Activated naive CD8-positive, alpha-beta T cell treated with anti-CD3 and anti-CD28 coated beads for 36 hours (primary cell): Measurements from ENCODE around the gene PRCD. TPM values are rescaled to one million over a fixed set of nuclear protein-coding genes. Genes with fewer than 3 reads are reported as not detected.
"Not testable (repeated sequence)": the region's sequence is repeated elsewhere in the genome, so short reads cannot be mapped to it uniquely, and the experiment has no call there.

ENCODE experiments used
- DNase-seq: peaks from one replicate; pipeline ENCODE4 v3.0.0; 2021
- H3K27ac Mint-ChIP-seq: one replicate; pipeline ENCODE4 v1.8.0; 2022; ENCODE audit warnings: mild to moderate bottlenecking, moderate library complexity, mixed read lengths
- H3K27me3 Mint-ChIP-seq: one replicate; pipeline ENCODE4 v1.8.0; 2022; ENCODE audit warnings: mild to moderate bottlenecking, mixed read lengths
- H3K36me3 Mint-ChIP-seq: one replicate; pipeline ENCODE4 v1.8.0; 2021; ENCODE audit warnings: mild to moderate bottlenecking, mixed read lengths
- H3K4me1 Mint-ChIP-seq: one replicate; pipeline ENCODE4 v1.8.0; 2021; ENCODE audit warnings: mixed read lengths
- H3K4me3 Mint-ChIP-seq: one replicate; pipeline ENCODE4 v1.8.0; 2022; ENCODE audit warnings: mild to moderate bottlenecking, moderate library complexity, mixed read lengths
- H3K9me3 Mint-ChIP-seq: one replicate; pipeline ENCODE4 v1.8.0; 2022; ENCODE audit warnings: mixed read lengths
- total RNA-seq, 2 experiments: library from RNA; stranded (reverse); gene quantifications; one replicate each; pipeline ENCODE4 v1.2.3, GENCODE V29; 2021

PRCD gene
- total RNA-seq, 2 experiments from 2014 or later, result 0.36 to 0.66 TPM

GRCh38 chr17:76529224-76530094 is 10.4 kb upstream of the PRCD start:
- Mint-ChIP-seq H3K36me3 (no peaks in the 10 kb centered on the region), H3K27ac (no peak overlapping the region), H3K4me3 (no peak overlapping the region), H3K9me3 (no peaks in the 10 kb centered on the region), H3K4me1 (peaks cover 25% of the 10 kb centered on the region), H3K27me3 (no peaks in the 10 kb centered on the region)
- no peak for DNase-seq

DNA sequence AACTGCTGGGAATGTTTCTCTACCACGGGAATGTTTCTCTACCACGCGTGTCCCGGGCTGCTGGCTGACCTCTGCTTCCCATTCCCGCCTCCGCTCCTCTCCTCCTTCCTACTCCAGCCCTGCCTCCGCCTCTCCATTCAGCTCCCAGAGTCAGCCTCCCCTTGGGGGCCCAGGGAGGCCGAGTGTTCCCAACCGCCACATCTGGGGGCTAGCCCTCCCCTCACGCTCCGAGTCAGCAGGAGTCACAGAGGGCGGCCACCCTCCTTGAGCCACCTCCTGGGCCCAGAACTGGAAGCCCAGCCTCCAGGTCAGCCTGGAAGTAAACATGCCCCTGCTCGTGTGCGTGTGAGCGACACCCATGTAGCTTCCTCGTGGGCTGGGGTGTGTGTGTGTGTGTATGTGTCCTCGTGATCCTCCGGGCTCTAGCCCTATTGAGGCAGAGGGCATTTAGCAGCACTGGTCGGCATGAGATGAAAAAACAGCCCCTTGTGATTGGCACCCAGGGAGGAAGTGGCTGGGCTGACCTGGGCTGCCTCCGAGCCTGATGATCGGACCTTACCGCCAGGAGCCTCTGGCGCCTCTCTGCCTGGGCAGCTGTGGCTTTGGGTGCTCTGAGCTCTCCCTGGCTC is 9.6 kb upstream of the PRCD start:
- no peak for DNase-seq
- Mint-ChIP-seq H3K27me3 (no peaks in the 10 kb centered on the region), H3K4me1 (peaks cover 25% of the 10 kb centered on the region), H3K36me3 (no peaks in the 10 kb centered on the region), H3K27ac (peak overlapping the region; percentile 60), H3K9me3 (no peaks in the 10 kb centered on the region), H3K4me3 (no peak overlapping the region)

- no peak overlapping the region for H3K27ac Mint-ChIP-seq
- H3K9me3 Mint-ChIP-seq, result no peaks in the 10 kb centered on the region
- H3K4me3 Mint-ChIP-seq, result no peak overlapping the region
- H3K4me1 Mint-ChIP-seq, result peaks cover 25% of the 10 kb centered on the region
- DNase-seq, result no peak
- no peaks in the 10 kb centered on the region for H3K36me3 Mint-ChIP-seq
- no peaks in the 10 kb centered on the region for H3K27me3 Mint-ChIP-seq
Observed at GRCh38 chr17:76530811-76531485, 8.9 kb upstream of the PRCD start.

DNA sequence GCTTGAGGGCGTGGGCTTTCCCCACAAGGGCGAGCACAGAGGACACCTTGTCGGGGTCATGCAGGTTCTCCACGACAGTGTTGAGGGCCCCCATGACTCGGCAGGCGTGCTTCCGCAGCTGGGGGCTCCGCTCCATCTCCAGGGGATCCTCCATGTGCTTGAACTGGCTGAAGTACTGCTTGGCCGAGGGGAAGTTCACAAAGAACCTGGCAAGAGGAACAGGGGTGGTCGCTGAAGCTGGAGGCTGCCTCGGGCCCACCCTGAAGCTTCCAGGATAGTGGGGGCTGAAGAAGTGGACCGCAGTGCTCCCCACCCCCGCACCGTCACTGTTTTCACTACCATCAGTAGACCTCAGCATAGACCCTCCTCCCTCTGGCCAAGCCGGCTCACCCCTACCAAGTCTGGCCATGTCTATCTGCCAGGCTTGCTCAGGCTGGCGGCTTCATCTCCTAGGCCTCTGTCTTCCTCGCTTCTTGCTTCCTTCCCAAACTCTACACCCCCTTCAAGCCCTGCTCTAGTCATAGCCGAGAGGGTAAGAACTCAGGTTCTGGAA is 8.3 kb upstream of the PRCD start:
- H3K36me3 Mint-ChIP-seq, result no peaks in the 10 kb centered on the region
- no peaks in the 10 kb centered on the region for H3K27me3 Mint-ChIP-seq
- H3K4me3 Mint-ChIP-seq, result no peak overlapping the region
- DNase-seq, result no peak
- peaks cover 25% of the 10 kb centered on the region for H3K4me1 Mint-ChIP-seq
- no peak overlapping the region for H3K27ac Mint-ChIP-seq
- H3K9me3 Mint-ChIP-seq, result no peaks in the 10 kb centered on the region

DNA sequence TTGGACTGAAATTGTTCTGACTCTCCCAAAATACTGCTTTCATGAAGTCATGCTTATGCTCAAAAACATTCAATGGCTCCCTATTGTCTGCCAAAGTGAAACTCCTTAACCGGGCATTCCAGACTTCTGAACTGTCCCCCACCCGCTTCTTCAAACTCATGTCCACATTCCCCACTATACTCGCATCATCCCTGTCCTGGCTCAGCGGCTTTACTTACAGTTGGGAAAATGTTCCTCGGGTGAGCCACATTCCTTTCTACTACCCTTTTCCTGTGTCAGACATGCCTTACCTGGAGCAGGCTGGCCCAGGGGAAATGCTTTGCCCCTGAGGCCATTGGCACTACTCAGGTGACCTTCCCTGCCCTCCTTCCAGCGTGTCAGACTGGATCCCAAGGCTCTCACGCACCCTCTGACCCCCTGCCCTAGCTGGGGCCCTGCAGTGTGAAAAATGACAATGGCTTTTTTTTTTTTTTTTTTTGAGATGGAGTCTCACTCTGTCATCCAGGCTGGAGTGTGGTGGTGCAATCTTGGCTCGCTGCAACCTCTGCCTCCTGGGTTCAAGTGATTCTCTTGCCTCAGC is 7.7 kb upstream of the PRCD start:
- H3K27me3 Mint-ChIP-seq, result peaks cover 4% of the 10 kb centered on the region
- H3K4me1 Mint-ChIP-seq, result peaks cover 23% of the 10 kb centered on the region
- H3K9me3 Mint-ChIP-seq, result no peaks in the 10 kb centered on the region
- no peak for DNase-seq
- H3K4me3 Mint-ChIP-seq, result no peak overlapping the region
- H3K27ac Mint-ChIP-seq, result no peak overlapping the region
- no peaks in the 10 kb centered on the region for H3K36me3 Mint-ChIP-seq

- peaks cover 13% of the 10 kb centered on the region for H3K4me1 Mint-ChIP-seq
- H3K9me3 Mint-ChIP-seq, H3K36me3 Mint-ChIP-seq, H3K4me3 Mint-ChIP-seq, H3K27ac Mint-ChIP-seq, H3K27me3 Mint-ChIP-seq, DNase-seq: not testable (repeated sequence)
Observed at GRCh38 chr17:76533640-76534359, 6.0 kb upstream of the PRCD start.

- H3K36me3 Mint-ChIP-seq, result no peaks in the 10 kb centered on the region
- H3K9me3 Mint-ChIP-seq, result no peaks in the 10 kb centered on the region
- H3K27me3 Mint-ChIP-seq, result peaks cover 18% of the 10 kb centered on the region
- no peak overlapping the region for H3K4me3 Mint-ChIP-seq
- no peak for DNase-seq
- H3K27ac Mint-ChIP-seq, result no peak overlapping the region
- peaks cover 7% of the 10 kb centered on the region for H3K4me1 Mint-ChIP-seq
Observed at GRCh38 chr17:76534831-76535732, 4.8 kb upstream of the PRCD start.

GRCh38 chr17:76535788-76536510 is 3.9 kb upstream of the PRCD start:
- H3K27ac Mint-ChIP-seq, result no peak overlapping the region
- DNase-seq, result no peak
- H3K4me1 Mint-ChIP-seq, result peaks cover 5% of the 10 kb centered on the region
- no peaks in the 10 kb centered on the region for H3K9me3 Mint-ChIP-seq
- no peaks in the 10 kb centered on the region for H3K36me3 Mint-ChIP-seq
- no peak overlapping the region for H3K4me3 Mint-ChIP-seq
- peaks cover 18% of the 10 kb centered on the region for H3K27me3 Mint-ChIP-seq

DNA sequence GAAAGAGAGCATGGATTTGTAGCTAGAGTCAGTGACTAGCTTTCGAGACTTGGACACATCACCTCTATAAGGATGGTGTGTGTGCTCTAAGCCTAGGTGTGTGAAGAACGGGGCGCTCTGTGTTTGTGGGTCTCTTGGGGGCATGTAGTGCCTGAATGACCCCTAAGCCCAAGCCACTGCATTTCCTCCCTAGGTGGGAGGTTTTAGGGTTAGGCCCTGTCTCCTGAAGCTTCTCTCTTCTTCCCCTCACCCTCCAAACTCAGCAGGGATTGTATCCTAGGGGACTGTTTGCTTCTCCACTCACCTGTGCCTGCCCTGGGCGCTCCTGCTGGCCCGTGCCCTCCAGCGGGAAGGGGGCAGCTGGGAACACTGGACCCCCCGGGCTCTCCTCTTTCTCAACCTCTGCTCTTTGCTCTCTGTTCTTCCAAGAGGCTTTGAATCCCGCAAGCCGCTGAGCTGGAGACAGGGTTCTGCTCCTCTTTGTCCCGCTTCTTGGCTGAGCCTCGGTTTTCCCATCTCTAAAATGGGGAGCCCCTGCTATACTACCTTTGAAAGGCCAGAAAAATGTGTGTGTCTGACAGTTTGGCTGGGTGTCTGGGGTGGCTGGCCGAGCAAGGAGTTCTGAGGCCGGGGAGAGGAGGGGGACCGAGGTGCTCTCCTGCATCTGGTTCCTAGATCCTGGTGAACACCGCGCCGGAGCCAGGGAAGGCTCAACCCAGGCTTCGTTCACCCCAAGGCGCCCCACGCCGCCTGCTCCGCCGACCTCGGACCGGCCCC is 3.1 kb upstream of the PRCD start:
- H3K27me3 Mint-ChIP-seq, result peaks cover 18% of the 10 kb centered on the region
- peaks cover 5% of the 10 kb centered on the region for H3K4me1 Mint-ChIP-seq
- no peaks in the 10 kb centered on the region for H3K36me3 Mint-ChIP-seq
- H3K9me3 Mint-ChIP-seq, result no peaks in the 10 kb centered on the region
- DNase-seq, result no peak
- no peak overlapping the region for H3K27ac Mint-ChIP-seq
- no peak overlapping the region for H3K4me3 Mint-ChIP-seq

DNA sequence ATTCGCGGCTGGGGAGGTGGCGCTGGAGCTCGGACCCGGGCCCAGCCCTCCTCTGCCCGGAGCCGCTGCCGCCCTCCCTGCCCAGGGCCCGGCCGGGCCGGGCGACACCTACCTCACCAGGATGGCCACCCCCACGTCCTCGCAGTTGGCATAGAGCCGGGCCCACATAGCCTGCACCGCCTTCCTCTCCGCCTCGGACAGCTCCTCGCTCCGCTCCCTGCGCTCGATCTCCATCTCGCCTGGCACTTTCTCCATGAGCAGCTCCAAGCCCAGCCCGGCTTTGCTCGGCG is 2.6 kb upstream of the PRCD start:
- Mint-ChIP-seq H3K27me3 (peaks cover 20% of the 10 kb centered on the region), H3K4me1 (peaks cover 3% of the 10 kb centered on the region), H3K9me3 (no peaks in the 10 kb centered on the region), H3K27ac (no peak overlapping the region), H3K36me3 (no peaks in the 10 kb centered on the region), H3K4me3 (no peak overlapping the region)
- DNase-seq, result no peak

- peak within 1 kb of the TSS; percentile 32 for H3K4me3 Mint-ChIP-seq
- peaks cover 21% of the 10 kb centered on the region for H3K27me3 Mint-ChIP-seq
- H3K4me1 Mint-ChIP-seq, result peaks cover 3% of the 10 kb centered on the region
- H3K27ac Mint-ChIP-seq, result no peak within 1 kb of the TSS
- peak; percentile 36 for DNase-seq
- no peaks in the 10 kb centered on the region for H3K9me3 Mint-ChIP-seq
- no peaks in the 10 kb centered on the region for H3K36me3 Mint-ChIP-seq
Observed at GRCh38 chr17:76537578-76538280, 2.1 kb upstream of the PRCD start, which contains the start of gene CYGB. TSS of gene CYGB (minus strand) at chr17:76537709. CDS start at chr17:76537542, 167 bp downstream.

GRCh38 chr17:76538281-76538931 is 1.4 kb upstream of the PRCD start:
- DNase-seq, result no peak
- Mint-ChIP-seq H3K27ac (no peak overlapping the region), H3K9me3 (no peaks in the 10 kb centered on the region), H3K36me3 (no peaks in the 10 kb centered on the region), H3K27me3 (peaks cover 21% of the 10 kb centered on the region), H3K4me1 (peaks cover 3% of the 10 kb centered on the region), H3K4me3 (peak overlapping the region; percentile 58)
